Calu3 (cell line): ENCODE measurements around the gene PRODH2. TPM values are rescaled to one million over a fixed set of nuclear protein-coding genes. Genes with fewer than 3 reads are reported as not detected.

ENCODE experiments used
- BruUV-seq: library from RNA; stranded (reverse); fragments of 400-500 nt; replicated peaks from 2 replicates; lab custom pipeline; 2021; lab: Mats Ljungman, UMichigan
- CTCF ChIA-PET: fragments of 300-600 bp; sonication (Branson Sonifier 250); formaldehyde crosslinking; loops from one replicate; lab custom pipeline; 2022; ENCODE audit warnings: antibody characterized with exemption; lab: Charles Lee
- DNase-seq: peaks from one replicate; pipeline ENCODE4 v3.0.0; 2022
- H3K27ac Mint-ChIP-seq: one replicate; pipeline ENCODE4 v1.8.0; 2022; ENCODE audit warnings: mixed read lengths; ENCODE audit not compliant: unreplicated experiment
- H3K27me3 Mint-ChIP-seq: one replicate; pipeline ENCODE4 v1.8.0; 2022; ENCODE audit warnings: mixed read lengths; ENCODE audit not compliant: unreplicated experiment
- H3K36me3 Mint-ChIP-seq: one replicate; pipeline ENCODE4 v1.8.0; 2022; ENCODE audit warnings: mild to moderate bottlenecking, moderate library complexity, mixed read lengths; ENCODE audit not compliant: insufficient read depth, unreplicated experiment
- H3K4me1 Mint-ChIP-seq: one replicate; pipeline ENCODE4 v1.8.0; 2022; ENCODE audit warnings: mild to moderate bottlenecking, low read depth, mixed read lengths; ENCODE audit not compliant: unreplicated experiment
- H3K4me3 Mint-ChIP-seq: one replicate; pipeline ENCODE4 v1.8.0; 2022; ENCODE audit warnings: mild to moderate bottlenecking, low read depth, moderate library complexity, mixed read lengths; ENCODE audit not compliant: unreplicated experiment
- H3K9me3 Mint-ChIP-seq: one replicate; pipeline ENCODE4 v1.8.0; 2022; ENCODE audit warnings: low read depth, mixed read lengths; ENCODE audit not compliant: unreplicated experiment
- CTCF ChIP-seq: fragments of 200-600 bp; IDR thresholded peaks from one replicate; pipeline ENCODE4 v1.8.0; 2022; ENCODE audit warnings: antibody characterized with exemption; ENCODE audit not compliant: unreplicated experiment
- intact Hi-C: fragments of 100-400 bp; cut with micrococcal nuclease; formaldehyde crosslinking; loops from one replicate; pipeline ENCODE4 v1.10.0; 2022; ENCODE audit not compliant: unreplicated experiment
- total RNA-seq: library from RNA; stranded (reverse); gene quantifications from 2 replicates; pipeline ENCODE4 v1.2.3, GENCODE V29; 2022

The PRODH2 gene
- total RNA-seq, 1 experiment from 2014 or later, result not detected

GRCh38 chr19:35816262-35816661, 3.6 kb upstream of the PRODH2 start:
- no TSS peak for BruUV-seq
- CTCF ChIA-PET, result interaction anchor here (0.7 kb wide), 1 partner anchor 52 kb away, joined by 4 read pairs; the partner anchor contains the start of gene APLP1

GRCh38 chr19:35813043-35813890, 622 bp upstream of the PRODH2 start:
- no peak for DNase-seq

More at GRCh38 chr19:35816262-35816661, 3.6 kb upstream of the PRODH2 start:
- DNase-seq, result no peak
- Mint-ChIP-seq H3K9me3 (no peaks in the 10 kb centered on the region), H3K27ac (no peak overlapping the region), H3K36me3 (peaks cover 6% of the 10 kb centered on the region), H3K27me3 (peaks cover 39% of the 10 kb centered on the region), H3K4me3 (no peak overlapping the region), H3K4me1 (peaks cover 12% of the 10 kb centered on the region)
- TF ChIP-seq CTCF, result no peak
- intact Hi-C loops, result loop anchor here (5.0 kb wide), 1 partner anchor 124 kb away; no protein-coding TSS in a partner anchor

GRCh38 chr19:35811317-35812219, 1.1 kb downstream of the PRODH2 start:
- peaks cover 37% of the 10 kb centered on the region for H3K27me3 Mint-ChIP-seq
- no peaks in the 10 kb centered on the region for H3K36me3 Mint-ChIP-seq
- no peak overlapping the region for H3K4me3 Mint-ChIP-seq
- no peak for DNase-seq
- H3K27ac Mint-ChIP-seq, result no peak overlapping the region
- BruUV-seq, result no TSS peak
- peaks cover 12% of the 10 kb centered on the region for H3K4me1 Mint-ChIP-seq
- TF ChIP-seq CTCF, result no peak
- CTCF ChIA-PET, result interaction anchor here (0.6 to 0.9 kb wide), 2 partner anchors 8 to 48 kb away, joined by 3 to 5 read pairs; no protein-coding TSS in a partner anchor
- H3K9me3 Mint-ChIP-seq, result no peaks in the 10 kb centered on the region
- intact Hi-C loops, result no loop called here

More at GRCh38 chr19:35813043-35813890, 622 bp upstream of the PRODH2 start:
- BruUV-seq, result no TSS peak
- no peak overlapping the region for H3K4me3 Mint-ChIP-seq
- H3K9me3 Mint-ChIP-seq, result no peaks in the 10 kb centered on the region
- peaks cover 31% of the 10 kb centered on the region for H3K27me3 Mint-ChIP-seq
- CTCF ChIA-PET, result interaction anchor here (0.6 kb wide), 1 partner anchor 118 kb away, joined by 3 read pairs; no protein-coding TSS in a partner anchor
- H3K27ac Mint-ChIP-seq, result no peak overlapping the region
- H3K4me1 Mint-ChIP-seq, result peaks cover 12% of the 10 kb centered on the region
- no peak for TF ChIP-seq CTCF
- no peaks in the 10 kb centered on the region for H3K36me3 Mint-ChIP-seq
- intact Hi-C loops, result no loop called here

- H3K27ac Mint-ChIP-seq, result no peak overlapping the region
- H3K9me3 Mint-ChIP-seq, result no peaks in the 10 kb centered on the region
- no peaks in the 10 kb centered on the region for H3K36me3 Mint-ChIP-seq
- no peak overlapping the region for H3K4me3 Mint-ChIP-seq
- H3K27me3 Mint-ChIP-seq, result peaks cover 57% of the 10 kb centered on the region
- intact Hi-C loops, result no loop called here
- no peak for TF ChIP-seq CTCF
- H3K4me1 Mint-ChIP-seq, result peaks cover 11% of the 10 kb centered on the region
- CTCF ChIA-PET, result no interaction called here
- no TSS peak for BruUV-seq
- no peak for DNase-seq
Measured at GRCh38 chr19:35807633-35808032, 5.0 kb downstream of the PRODH2 start.
